Measurements from ENCODE around the gene SCN9A. TPM values are rescaled to one million over a fixed set of nuclear protein-coding genes. Genes with fewer than 3 reads are reported as not detected.
"Not testable (repeated sequence)": the region's sequence is repeated elsewhere in the genome, so short reads cannot be mapped to it uniquely, and the experiment has no call there.

Gene SCN9A
- total RNA-seq, result 121 TPM

GRCh38 chr2:166375736-166376487 lies at the start of gene SCN9A:
Gene SCN9A, minus strand, starts transcription at chr2:166375944. Its CDS starts 64,188 bp downstream, at chr2:166311756.
- DNase-seq, result peak; percentile 61

- DNase-seq, result no peak
Observed at GRCh38 chr2:166424841-166425240, 49.1 kb upstream of the SCN9A start.

- no peak for DNase-seq
Observed at GRCh38 chr2:166419616-166419934, 43.8 kb upstream of the SCN9A start.

GRCh38 chr2:166418853-166419615 lies 43.3 kb upstream of the SCN9A start:
- DNase-seq, result no peak

GRCh38 chr2:166417669-166418068 lies 41.9 kb upstream of the SCN9A start:
- DNase-seq, result no peak

GRCh38 chr2:166413255-166413654 lies 37.5 kb upstream of the SCN9A start:
- DNase-seq, result no peak

DNA sequence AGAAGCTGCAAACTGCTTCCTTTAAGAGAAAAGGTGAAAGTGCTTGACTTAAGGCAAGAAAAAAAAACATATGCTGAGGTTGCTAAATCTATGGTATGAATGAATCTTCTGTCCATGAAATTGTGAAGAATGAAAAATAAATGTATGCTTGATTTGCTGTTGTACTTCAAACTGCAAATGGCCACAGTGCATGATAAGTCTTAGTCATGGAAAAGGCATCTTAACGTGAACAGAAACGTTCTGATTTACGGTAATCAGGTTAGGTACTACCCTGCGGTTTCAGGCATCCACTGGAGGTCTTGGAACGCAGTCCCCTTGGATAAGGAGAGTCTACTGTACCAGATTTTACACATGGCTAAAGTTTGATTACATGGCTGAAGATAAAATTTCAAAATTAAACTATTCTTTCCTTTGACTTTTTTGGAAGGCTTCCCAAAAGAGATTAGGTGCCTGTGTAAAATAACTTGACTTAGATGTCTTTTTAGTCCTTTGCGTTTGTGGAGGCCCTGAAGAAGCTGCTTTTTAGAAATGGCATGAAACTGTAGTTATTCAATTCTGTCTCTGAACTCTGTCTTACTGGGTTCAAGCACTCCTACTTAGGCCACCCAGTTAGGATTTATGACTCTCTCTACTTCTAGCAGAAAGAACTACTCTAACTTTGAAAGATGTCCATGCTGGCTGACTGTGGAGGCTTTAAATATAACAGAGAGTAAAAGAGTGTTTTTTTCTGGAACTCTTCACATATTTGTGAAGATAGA lies 35.9 kb upstream of the SCN9A start:
- no peak for DNase-seq

DNA sequence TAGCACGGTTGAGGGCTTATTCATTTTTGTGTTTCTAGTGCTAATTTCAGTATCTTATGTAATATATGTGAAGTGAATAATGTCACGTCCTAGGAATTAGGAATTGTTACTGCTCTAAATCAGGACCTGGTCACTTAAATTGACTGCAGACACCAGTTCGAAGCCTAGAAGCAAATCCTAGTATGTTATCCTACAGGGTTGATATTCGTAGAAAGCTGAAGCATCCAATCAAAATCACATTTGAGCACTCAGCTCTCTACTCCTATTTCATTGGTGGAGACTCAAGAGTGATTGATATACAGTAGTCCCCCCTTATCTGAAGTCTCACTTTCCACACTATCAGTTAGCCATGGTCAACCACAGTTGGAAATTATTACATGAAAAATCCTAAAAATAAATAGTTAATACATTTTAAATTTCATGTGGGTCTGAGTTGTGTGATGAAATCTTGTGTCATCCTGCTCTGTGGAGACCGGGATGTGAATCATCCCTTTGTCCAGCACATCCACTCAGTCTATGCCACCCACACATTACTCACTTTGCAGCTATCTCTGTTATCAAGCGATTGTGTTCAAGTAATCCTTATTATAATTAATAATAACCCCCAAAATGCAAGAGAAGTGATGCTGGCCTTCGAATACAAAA lies 35.2 kb upstream of the SCN9A start:
- peak; percentile 3 for DNase-seq

DNA sequence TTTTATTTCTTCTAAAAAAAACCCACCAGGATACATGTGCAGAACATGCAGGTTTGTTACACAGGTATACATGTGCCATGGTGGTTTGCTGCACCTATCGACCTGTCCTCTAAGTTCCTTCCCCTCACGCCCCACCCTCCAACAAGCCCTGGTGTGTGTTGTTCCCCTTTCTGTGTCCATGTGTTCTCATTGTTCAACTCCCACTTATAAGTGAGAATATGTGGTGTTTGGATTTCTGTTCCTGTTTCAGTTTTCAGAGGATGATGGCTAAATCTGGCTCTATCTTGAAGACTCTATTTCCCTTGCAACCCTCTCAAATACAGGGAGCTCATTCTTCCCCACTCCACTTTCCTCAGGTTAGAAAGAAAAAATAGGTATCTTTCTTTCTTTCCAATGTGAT lies 32.0 kb upstream of the SCN9A start:
- DNase-seq, result not testable (repeated sequence)

DNA sequence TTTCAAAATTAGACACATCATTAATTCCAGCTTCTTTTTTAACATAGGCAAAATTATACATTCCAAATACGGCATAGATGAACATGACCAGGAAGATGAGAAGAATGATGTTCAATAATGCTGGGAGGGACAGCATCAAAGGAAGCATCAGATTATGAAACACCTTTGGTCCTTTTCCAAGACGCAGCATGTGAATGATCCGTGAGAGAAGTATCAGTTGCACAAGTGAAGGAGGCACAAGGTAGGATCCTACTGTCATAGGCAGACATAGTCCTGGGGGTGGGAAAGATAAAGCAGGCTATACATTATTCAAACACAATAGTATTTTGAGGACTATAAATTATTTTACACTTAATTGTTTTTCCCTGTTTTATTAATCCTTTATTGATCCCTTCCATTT lies 30.6 kb upstream of the SCN9A start:
- DNase-seq, result no peak

DNA sequence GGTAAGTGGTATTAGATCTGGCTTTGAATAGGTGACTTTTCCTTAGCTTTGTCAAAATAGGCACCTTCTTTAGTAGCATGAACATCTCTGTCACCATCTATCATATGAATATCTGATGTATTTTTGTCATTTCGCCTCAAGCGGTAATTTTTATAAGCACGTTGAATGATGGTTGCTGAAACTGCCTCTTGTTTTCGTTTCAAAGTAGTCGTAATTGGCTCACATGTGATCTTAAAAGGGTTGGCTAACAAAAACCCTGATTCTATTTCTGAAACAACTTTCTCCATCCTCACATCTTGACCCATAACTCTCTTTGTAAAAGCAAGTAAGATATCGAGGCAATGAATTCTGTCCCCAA lies 29.8 kb upstream of the SCN9A start:
- DNase-seq, result no peak

- DNase-seq, result no peak
Observed at GRCh38 chr2:166404831-166405568, 29.3 kb upstream of the SCN9A start.

GRCh38 chr2:166394245-166394644 lies 18.5 kb upstream of the SCN9A start:
- no peak for DNase-seq

DNA sequence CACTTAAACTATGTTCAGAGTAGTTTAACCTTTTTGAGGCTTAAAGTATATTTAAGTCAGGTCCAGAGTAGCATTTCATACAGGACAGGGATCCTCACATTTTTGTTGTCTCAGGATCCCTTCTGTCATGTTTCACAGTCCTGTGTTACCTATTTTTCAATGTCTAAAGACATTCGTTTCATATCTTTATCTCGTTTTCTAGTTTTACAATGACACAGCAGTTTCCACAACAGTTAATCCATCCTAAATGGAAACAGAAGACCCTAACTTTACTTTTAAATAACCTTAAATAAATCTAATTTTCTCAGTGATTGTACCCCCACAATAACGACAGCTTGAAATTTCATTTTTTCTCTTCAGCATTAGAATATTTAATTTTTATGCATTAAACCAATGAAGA lies 17.3 kb upstream of the SCN9A start:
- no peak for DNase-seq

GRCh38 chr2:166388481-166389070 lies 12.8 kb upstream of the SCN9A start:
- DNase-seq, result no peak

DNA sequence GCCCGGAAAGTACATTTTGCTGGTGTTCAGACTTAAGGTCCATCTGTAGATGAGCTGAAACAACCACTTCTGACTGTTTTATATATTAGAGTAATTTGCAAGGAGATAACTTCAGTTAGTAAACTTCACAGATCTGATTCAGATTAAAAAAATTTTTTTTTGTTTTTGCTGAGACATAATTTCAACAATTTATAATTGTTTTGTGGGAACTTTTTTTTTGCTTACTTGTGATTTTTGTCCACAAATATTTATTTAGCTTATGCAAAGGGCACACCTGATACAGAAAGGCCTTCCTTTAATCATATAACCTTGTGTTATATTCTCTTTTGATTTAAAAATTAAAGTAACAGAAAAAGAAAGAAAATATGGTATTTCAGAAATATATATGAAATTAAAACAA lies 9.6 kb upstream of the SCN9A start:
- DNase-seq, result no peak

DNA sequence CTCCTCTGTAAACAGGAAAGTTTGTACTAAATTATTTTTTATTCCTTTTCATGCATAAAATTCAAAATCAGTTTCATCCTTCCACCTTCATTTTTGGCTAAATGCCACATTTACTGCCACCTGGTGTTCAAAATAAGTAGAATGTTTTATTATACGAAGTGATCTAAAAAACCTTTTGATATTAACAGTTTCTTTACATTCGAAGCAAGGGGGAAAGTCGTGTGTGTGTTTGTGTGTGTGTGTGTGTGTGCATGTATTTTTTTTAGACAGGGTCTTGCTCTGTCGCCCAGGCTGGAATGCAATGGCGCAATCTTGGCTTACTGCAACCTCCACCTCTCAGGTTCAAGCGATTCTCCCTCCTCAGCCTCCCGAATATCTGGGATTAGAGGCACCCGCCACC lies 9.0 kb upstream of the SCN9A start:
- no peak for DNase-seq

DNA sequence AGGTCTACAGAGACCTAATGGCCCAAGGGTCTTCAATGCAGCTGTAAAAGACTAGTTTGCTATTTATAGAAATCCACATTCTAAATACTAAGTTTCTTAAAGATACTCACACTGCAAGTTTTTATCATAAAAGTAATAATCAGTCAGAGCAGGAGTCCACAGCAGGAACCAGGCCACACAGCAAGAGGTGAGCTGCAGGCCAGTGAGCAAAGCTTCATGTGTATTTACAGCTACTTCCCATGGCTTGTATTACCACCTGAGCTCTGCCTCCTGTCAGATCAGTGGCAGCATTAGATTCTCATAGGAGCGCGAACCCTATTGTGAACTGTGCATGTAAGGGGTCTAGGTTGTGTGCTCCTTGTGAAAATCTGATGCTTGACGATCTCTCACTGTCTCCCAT lies 6.7 kb upstream of the SCN9A start:
- DNase-seq, result no peak

GRCh38 chr2:166380615-166381014 lies 4.9 kb upstream of the SCN9A start:
- no peak for DNase-seq

DNA sequence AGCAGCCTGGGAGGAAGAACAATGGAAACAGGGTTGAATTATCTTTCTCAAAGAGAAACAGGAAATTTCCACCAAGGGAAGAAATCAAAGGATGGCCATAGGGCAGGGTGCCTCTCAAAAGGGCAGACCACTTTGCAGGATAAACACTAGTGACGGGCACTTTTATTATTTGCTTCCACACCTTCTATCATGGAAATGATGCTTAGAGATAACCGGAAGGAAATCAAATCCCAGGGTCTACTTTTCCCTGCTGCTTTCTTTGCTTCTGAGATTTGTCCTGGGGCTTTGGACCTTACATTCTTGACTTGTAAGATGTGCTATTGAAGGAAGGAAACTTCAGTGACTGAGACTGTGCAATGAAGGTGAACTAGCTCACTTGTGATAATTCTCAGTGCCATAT lies 1.1 kb upstream of the SCN9A start:
- DNase-seq, result no peak

DNA sequence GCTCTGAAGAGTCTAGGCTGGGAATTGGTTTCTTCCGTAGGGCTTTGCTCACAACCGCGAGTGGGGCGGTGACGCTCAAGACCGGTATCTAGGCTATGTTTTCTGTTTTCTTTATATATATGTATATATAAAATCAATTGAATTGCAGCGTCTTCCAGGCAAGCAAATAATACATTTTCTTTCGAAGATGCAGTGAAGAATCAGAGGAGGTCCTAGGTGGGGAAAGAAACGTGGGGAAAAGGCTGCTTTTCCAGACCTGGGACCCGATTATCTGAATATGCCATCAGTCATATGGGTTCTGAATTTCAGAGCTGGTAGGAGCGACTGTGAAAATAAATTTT lies 714 bp upstream of the SCN9A start:
- DNase-seq, result no peak

DNA sequence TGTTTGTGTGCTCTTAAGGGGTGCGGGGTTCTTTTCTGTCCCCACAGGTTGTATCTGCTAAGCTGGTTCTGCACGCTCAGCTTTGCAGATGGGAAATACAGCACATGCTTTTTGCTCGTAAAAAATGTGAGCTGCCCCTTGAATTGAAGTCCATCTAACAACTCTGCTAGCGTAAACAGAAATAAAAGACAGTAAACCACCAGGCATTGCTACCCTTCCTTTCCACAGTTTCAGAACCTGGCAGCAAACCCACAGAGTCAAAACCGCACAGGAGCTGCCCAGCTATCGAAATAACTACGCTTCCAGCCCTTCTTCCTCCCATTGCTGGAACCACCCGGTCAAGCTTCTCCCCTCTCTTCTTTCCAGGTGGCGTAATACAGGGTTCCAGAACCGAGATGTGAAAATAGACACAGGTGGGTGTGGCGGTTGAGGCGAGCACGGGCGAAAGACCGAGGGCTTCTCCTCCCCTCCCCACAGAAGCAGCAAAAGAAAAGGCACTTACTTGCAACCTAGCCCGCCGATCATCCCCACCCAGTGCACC lies 479 bp downstream of the SCN9A start:
- no peak for DNase-seq
